Measurements from ENCODE around the gene ZNF284.

- TF ChIP-seq, protein P1, sequence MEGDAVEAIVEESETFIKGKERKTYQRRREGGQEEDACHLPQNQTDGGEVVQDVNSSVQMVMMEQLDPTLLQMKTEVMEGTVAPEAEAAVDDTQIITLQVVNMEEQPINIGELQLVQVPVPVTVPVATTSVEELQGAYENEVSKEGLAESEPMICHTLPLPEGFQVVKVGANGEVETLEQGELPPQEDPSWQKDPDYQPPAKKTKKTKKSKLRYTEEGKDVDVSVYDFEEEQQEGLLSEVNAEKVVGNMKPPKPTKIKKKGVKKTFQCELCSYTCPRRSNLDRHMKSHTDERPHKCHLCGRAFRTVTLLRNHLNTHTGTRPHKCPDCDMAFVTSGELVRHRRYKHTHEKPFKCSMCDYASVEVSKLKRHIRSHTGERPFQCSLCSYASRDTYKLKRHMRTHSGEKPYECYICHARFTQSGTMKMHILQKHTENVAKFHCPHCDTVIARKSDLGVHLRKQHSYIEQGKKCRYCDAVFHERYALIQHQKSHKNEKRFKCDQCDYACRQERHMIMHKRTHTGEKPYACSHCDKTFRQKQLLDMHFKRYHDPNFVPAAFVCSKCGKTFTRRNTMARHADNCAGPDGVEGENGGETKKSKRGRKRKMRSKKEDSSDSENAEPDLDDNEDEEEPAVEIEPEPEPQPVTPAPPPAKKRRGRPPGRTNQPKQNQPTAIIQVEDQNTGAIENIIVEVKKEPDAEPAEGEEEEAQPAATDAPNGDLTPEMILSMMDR (IDR thresholded peaks at IDR 0.05): no peak
- TF ChIP-seq POLR2A (IDR thresholded peaks at IDR 0.05) (no peak), POLR2AphosphoS5 (IDR thresholded peaks at IDR 0.05) (no peak), EP300 (IDR thresholded peaks at IDR 0.05; ENCODE audit: low read depth) (no peak)
These were observed 37.5 kb downstream of the ZNF284 start for GRCh38 chr19:44109458-44109857.

Data from transverse colon (tissue), 4 donors.